ENCODE measurements around the gene TDRD3.

TDRD3 gene

DNA sequence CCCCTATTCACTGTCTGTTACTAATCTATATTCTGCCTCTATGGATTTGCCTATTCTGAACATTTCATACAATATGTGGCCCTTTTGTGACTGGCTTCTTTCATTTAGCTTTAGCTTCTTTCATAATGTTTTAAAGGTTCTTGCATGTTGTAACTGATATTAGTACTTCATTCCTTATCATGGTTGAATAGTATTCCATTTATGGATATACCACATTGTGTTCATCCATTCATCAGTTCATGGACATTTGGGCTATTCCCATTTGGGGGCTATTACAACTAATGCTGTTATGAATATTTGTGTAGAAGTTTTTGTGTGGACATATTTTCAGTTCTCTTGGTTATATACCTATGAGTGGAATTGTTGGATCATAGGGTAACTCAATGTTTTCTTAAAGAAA is 44.4 kb upstream of the TDRD3 start:
- Histone ChIP-seq H3K36me3 (no peaks in the 10 kb centered on the region), H3K4me1 (ENCODE audit: control insufficient read depth in 1 of 2, insufficient read depth in 1 of 2, low read depth in 1 of 2, low read length in 1 of 2) (peaks cover 6 to 25% of the 10 kb centered on the region in 2 experiments), H3K4me3 (ENCODE audit: low read depth in 1 of 2, low read length in 1 of 2) (no peak overlapping the region), H3K27me3 (no peaks in the 10 kb centered on the region), H3K27ac (no peak overlapping the region), H3K9me3 (no peaks in the 10 kb centered on the region)
- TF ChIP-seq, protein P1, sequence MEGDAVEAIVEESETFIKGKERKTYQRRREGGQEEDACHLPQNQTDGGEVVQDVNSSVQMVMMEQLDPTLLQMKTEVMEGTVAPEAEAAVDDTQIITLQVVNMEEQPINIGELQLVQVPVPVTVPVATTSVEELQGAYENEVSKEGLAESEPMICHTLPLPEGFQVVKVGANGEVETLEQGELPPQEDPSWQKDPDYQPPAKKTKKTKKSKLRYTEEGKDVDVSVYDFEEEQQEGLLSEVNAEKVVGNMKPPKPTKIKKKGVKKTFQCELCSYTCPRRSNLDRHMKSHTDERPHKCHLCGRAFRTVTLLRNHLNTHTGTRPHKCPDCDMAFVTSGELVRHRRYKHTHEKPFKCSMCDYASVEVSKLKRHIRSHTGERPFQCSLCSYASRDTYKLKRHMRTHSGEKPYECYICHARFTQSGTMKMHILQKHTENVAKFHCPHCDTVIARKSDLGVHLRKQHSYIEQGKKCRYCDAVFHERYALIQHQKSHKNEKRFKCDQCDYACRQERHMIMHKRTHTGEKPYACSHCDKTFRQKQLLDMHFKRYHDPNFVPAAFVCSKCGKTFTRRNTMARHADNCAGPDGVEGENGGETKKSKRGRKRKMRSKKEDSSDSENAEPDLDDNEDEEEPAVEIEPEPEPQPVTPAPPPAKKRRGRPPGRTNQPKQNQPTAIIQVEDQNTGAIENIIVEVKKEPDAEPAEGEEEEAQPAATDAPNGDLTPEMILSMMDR (IDR thresholded peaks at IDR 0.05), result no peak

DNA sequence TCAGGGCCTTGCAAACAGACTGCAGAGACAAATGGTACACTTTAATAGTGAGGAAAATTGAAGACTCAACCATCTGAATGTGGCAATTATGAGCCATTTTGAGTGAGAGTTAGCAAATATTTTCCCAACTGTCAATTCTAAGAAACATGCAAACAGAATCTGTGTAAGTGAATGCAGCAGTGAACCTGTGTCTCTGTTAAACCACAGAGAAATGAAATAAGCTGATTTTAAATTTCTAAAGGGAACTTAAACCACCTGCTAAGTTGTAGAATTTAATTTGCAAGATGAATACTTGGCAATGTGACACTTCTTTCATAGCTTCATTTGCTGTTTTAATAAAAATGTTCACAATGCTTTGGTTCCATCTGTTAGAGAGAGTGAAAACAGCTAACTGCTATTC is 42.0 kb upstream of the TDRD3 start:
- no peaks in the 10 kb centered on the region for H3K36me3 ChIP-seq
- H3K9me3 ChIP-seq, result no peaks in the 10 kb centered on the region
- no peaks in the 10 kb centered on the region for H3K27me3 ChIP-seq
- no peak overlapping the region for H3K4me3 ChIP-seq (ENCODE audit: low read depth in 1 of 2, low read length in 1 of 2)
- H3K4me1 ChIP-seq (ENCODE audit: control insufficient read depth in 1 of 2, insufficient read depth in 1 of 2, low read depth in 1 of 2, low read length in 1 of 2), result peaks cover 6 to 25% of the 10 kb centered on the region in 2 experiments
- TF ChIP-seq, protein P1 (IDR thresholded peaks at IDR 0.05), result no peak
- H3K27ac ChIP-seq, result no peak overlapping the region

DNA sequence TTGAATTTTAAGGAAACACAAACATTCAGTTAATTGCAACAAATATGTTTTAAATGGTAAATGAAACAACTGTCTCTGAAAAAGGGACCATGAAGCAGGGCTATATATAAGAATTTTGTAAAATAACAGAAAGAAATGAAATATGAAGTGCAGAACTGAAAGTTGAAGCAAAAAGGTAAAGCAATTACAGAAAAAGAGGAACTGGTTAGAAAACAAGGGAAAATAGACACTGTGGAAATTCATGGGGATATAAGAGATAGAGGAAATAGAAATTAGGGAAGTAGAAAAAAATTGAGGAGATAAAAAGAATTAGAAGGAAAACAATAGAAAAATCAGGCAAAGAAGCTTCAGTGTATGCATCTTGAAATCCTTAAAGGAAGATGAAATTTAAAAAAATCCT is 40.0 kb upstream of the TDRD3 start:
- no peak overlapping the region for H3K4me3 ChIP-seq (ENCODE audit: low read depth in 1 of 2, low read length in 1 of 2)
- H3K4me1 ChIP-seq (ENCODE audit: control insufficient read depth in 1 of 2, insufficient read depth in 1 of 2, low read depth in 1 of 2, low read length in 1 of 2), result peaks cover 3 to 16% of the 10 kb centered on the region in 2 experiments
- H3K36me3 ChIP-seq, result no peaks in the 10 kb centered on the region
- H3K9me3 ChIP-seq, result no peaks in the 10 kb centered on the region
- H3K27me3 ChIP-seq, result no peaks in the 10 kb centered on the region
- no peak overlapping the region for H3K27ac ChIP-seq
- TF ChIP-seq, protein P1 (IDR thresholded peaks at IDR 0.05), result no peak

DNA sequence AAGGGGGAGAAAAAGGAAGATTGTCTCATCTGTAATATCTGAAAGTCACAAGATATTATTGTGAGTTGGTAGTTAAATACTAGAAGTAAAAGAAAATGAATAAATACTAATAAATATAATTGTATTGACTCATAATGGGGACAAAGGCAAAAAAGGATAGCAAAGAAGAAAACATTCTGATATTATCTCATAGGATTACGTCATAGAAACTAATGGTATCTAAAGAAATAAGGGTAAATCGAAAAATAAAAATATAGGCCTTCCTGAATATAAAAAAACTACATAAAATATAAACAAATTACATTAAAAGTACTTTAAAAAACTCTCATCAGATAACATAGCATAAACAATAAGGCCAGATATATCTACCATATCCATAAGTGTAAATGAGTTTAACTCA is 38.6 kb upstream of the TDRD3 start:
- H3K4me1 ChIP-seq (ENCODE audit: control insufficient read depth in 1 of 2, insufficient read depth in 1 of 2, low read depth in 1 of 2, low read length in 1 of 2), result peaks cover 0 to 5% of the 10 kb centered on the region in 2 experiments
- TF ChIP-seq, protein P1 (IDR thresholded peaks at IDR 0.05), result no peak
- no peaks in the 10 kb centered on the region for H3K9me3 ChIP-seq
- no peak overlapping the region for H3K27ac ChIP-seq
- H3K36me3 ChIP-seq, result no peaks in the 10 kb centered on the region
- no peak overlapping the region for H3K4me3 ChIP-seq (ENCODE audit: low read depth in 1 of 2, low read length in 1 of 2)
- H3K27me3 ChIP-seq, result no peaks in the 10 kb centered on the region

DNA sequence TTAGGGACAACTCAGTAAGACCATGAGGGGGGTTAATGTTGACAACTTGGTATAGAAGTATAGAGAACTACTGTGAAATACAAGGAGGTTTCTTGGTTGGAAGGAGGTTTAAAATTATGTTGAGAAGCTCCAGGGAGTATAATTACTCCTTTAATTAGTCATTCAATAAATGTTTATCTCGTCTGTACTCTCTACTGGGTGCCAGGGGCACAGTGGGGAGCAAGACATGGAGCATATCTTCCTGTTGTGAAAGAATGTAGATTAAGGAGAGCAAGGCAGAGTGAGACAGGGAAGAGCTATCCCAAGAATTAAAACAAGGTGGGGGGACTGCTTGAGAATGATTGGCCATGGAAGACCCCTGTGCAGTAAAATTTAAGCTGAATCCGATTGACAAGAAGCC is 33.7 kb upstream of the TDRD3 start:
- Histone ChIP-seq H3K36me3 (no peaks in the 10 kb centered on the region), H3K4me3 (ENCODE audit: low read depth in 1 of 2, low read length in 1 of 2) (no peak overlapping the region), H3K27ac (no peak overlapping the region), H3K4me1 (ENCODE audit: control insufficient read depth in 1 of 2, insufficient read depth in 1 of 2, low read depth in 1 of 2, low read length in 1 of 2) (no peaks in the 10 kb centered on the region), H3K27me3 (no peaks in the 10 kb centered on the region), H3K9me3 (no peaks in the 10 kb centered on the region)
- TF ChIP-seq, protein P1 (IDR thresholded peaks at IDR 0.05), result no peak

DNA sequence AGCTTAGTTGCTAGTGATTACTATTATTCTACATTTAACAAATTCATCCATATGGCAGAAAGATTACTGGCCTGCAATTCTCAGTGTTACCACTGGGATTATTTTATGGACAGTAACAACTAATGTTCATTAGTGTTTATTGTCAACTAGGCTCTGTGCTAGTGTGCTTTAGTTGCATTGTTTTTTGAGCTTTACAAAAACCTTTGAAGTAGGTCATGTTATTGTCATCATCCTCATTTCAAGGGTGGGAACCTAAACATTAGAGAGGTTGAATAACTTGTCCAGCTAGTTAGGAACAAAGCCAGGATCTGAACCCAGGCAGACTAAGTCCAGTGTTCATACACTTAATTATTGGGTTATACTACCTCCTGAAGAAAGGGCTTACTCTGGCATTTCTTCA is 27.8 kb upstream of the TDRD3 start:
- H3K4me3 ChIP-seq (ENCODE audit: low read depth in 1 of 2, low read length in 1 of 2), result no peak overlapping the region
- H3K27ac ChIP-seq, result no peak overlapping the region
- TF ChIP-seq, protein P1 (IDR thresholded peaks at IDR 0.05), result no peak
- no peaks in the 10 kb centered on the region for H3K27me3 ChIP-seq
- H3K36me3 ChIP-seq, result no peaks in the 10 kb centered on the region
- H3K4me1 ChIP-seq (ENCODE audit: control insufficient read depth in 1 of 2, insufficient read depth in 1 of 2, low read depth in 1 of 2, low read length in 1 of 2), result no peaks in the 10 kb centered on the region
- H3K9me3 ChIP-seq, result no peaks in the 10 kb centered on the region

All from neutrophil (primary cell).